ENCODE results near the gene PLCXD1.

GRCh38 chrX:264634-265455 lies 16.3 kb upstream of the PLCXD1 start:
- TF ChIP-seq GATA2 (IDR thresholded peaks at IDR 0.05; ENCODE audit: low read depth, low read length): no peak
- TF ChIP-seq GATA3 (IDR thresholded peaks at IDR 0.05; ENCODE audit: low read depth, low read length): no peak

Data from SH-SY5Y (cell line).